Prostate gland (tissue), 2 donors: ENCODE data around the gene TUBGCP3.

Experiments used
- CTCF ChIP-seq, 4 experiments: fragments of 200-600 bp in 2 of 4; fragments of 450-650 bp in 2 of 4; sonication (generic) in 2 of 4; IDR thresholded peaks; 1 replicate in 3 of 4; 2 replicates in 1 of 4; pipeline ENCODE4 v1.5.1; 2016 to 2019; ENCODE audit warnings: antibody characterized with exemption in 4 of 4, mild to moderate bottlenecking in 2 of 4, moderate library complexity in 2 of 4
- POLR2A ChIP-seq: fragments of 450-650 bp; IDR thresholded peaks from one replicate; pipeline ENCODE4 v1.6.1; 2016; ENCODE audit warnings: antibody characterized with exemption, mild to moderate bottlenecking

GRCh38 chr13:112580912-112581311 lies 7.0 kb downstream of the TUBGCP3 start:
- TF ChIP-seq CTCF (IDR thresholded peaks at IDR 0.05): no peak
- TF ChIP-seq POLR2A: no peak
